Large intestine (tissue), 3 donors: ENCODE data around the gene EYA2. TPM values are rescaled to one million over a fixed set of nuclear protein-coding genes. Genes with fewer than 3 reads are reported as not detected.

Source experiments
- DNase-seq, 2 donors: peaks; one replicate each; pipeline versions ENCODE4 v3.0.0 to v3.0.0-alpha.2; 2013
- H3K27ac ChIP-seq: one replicate; pipeline ENCODE4 v1.5.1; 2013; ENCODE audit warnings: low read length
- H3K27me3 ChIP-seq: 2 replicates; pipeline ENCODE4 v1.6.1; 2013; ENCODE audit warnings: low read length; ENCODE audit not compliant: control insufficient read depth, insufficient read depth
- H3K36me3 ChIP-seq: 2 replicates; pipeline ENCODE4 v1.6.1; 2013; ENCODE audit warnings: low read length; ENCODE audit not compliant: control insufficient read depth, insufficient read depth
- H3K4me1 ChIP-seq: one replicate; pipeline ENCODE4 v1.6.1; 2013; ENCODE audit warnings: low read length; ENCODE audit not compliant: control insufficient read depth, insufficient read depth
- H3K4me3 ChIP-seq: one replicate; pipeline ENCODE4 v1.5.1; 2013; ENCODE audit warnings: low read length
- H3K9me3 ChIP-seq: one replicate; pipeline ENCODE4 v1.6.1; 2013; ENCODE audit warnings: mild to moderate bottlenecking, low read depth, low read length, moderate library complexity; ENCODE audit not compliant: control insufficient read depth
- WGBS: methylation state at CpG from one replicate; pipeline ENCODE4 v1.1.5; 2013; ENCODE audit warnings: low lambda C conversion rate; ENCODE audit not compliant: insufficient coverage; 5-methylcytosine and 5-hydroxymethylcytosine counted together
- polyA plus RNA-seq: library from polyadenylated mRNA; unstranded; fragments of 120-200 nt; gene quantifications from one replicate; pipeline ENCODE4 v1.2.1, GENCODE V29; 2013

The EYA2 gene
- polyA plus RNA-seq, 1 donor: 0.72 TPM

GRCh38 chr20:47122560-47122959 lies 227.9 kb downstream of the EYA2 start:
- no peak overlapping the region for H3K4me3 ChIP-seq

GRCh38 chr20:47124181-47124717 lies 229.6 kb downstream of the EYA2 start:
- no CpG with 5 or more reads among the region's 3 CpGs for WGBS
- H3K27me3 ChIP-seq: peaks cover 9% of the 10 kb centered on the region
- H3K4me3 ChIP-seq: no peak overlapping the region
- no peak for DNase-seq
- H3K36me3 ChIP-seq: no peaks in the 10 kb centered on the region
- no peak overlapping the region for H3K27ac ChIP-seq
- H3K4me1 ChIP-seq: no peaks in the 10 kb centered on the region
- no peaks in the 10 kb centered on the region for H3K9me3 ChIP-seq

More at GRCh38 chr20:47122560-47122959, 227.9 kb downstream of the EYA2 start:
- Histone ChIP-seq H3K36me3 (no peaks in the 10 kb centered on the region), H3K4me1 (no peaks in the 10 kb centered on the region), H3K27ac (no peak overlapping the region), H3K9me3 (no peaks in the 10 kb centered on the region), H3K27me3 (peaks cover 5% of the 10 kb centered on the region)
- WGBS: no CpG with 5 or more reads among the region's 3 CpGs
- DNase-seq: no peak

GRCh38 chr20:47125508-47125757 lies 230.8 kb downstream of the EYA2 start:
- no peak overlapping the region for H3K4me3 ChIP-seq
- H3K36me3 ChIP-seq: no peaks in the 10 kb centered on the region
- H3K27me3 ChIP-seq: peaks cover 11% of the 10 kb centered on the region
- no peaks in the 10 kb centered on the region for H3K9me3 ChIP-seq
- no peak for DNase-seq
- no peak overlapping the region for H3K27ac ChIP-seq
- no peaks in the 10 kb centered on the region for H3K4me1 ChIP-seq

GRCh38 chr20:47125758-47126591 lies 231.3 kb downstream of the EYA2 start:
- WGBS: no CpG with 5 or more reads among the region's 20 CpGs
- peak in 1 of 2 donors; percentile 9 for DNase-seq

GRCh38 chr20:47126709-47127108 lies 232.1 kb downstream of the EYA2 start:
- Histone ChIP-seq H3K27me3 (peaks cover 11% of the 10 kb centered on the region), H3K4me3 (no peak overlapping the region), H3K27ac (no peak overlapping the region), H3K9me3 (no peaks in the 10 kb centered on the region), H3K36me3 (no peaks in the 10 kb centered on the region), H3K4me1 (no peaks in the 10 kb centered on the region)
- no peak for DNase-seq
- WGBS: 93% methylated on average over 3 of the region's 5 CpGs

More at GRCh38 chr20:47125758-47126591, 231.3 kb downstream of the EYA2 start:
- Histone ChIP-seq H3K4me3 (no peak overlapping the region), H3K27me3 (peaks cover 11% of the 10 kb centered on the region), H3K27ac (no peak overlapping the region), H3K36me3 (no peaks in the 10 kb centered on the region), H3K9me3 (no peaks in the 10 kb centered on the region), H3K4me1 (no peaks in the 10 kb centered on the region)

- H3K9me3 ChIP-seq: no peaks in the 10 kb centered on the region
- WGBS: no CpG with 5 or more reads among the region's 5 CpGs
- no peak overlapping the region for H3K4me3 ChIP-seq
- no peaks in the 10 kb centered on the region for H3K36me3 ChIP-seq
- no peaks in the 10 kb centered on the region for H3K4me1 ChIP-seq
- no peak overlapping the region for H3K27ac ChIP-seq
- peaks cover 11% of the 10 kb centered on the region for H3K27me3 ChIP-seq
- no peak for DNase-seq
Measured at GRCh38 chr20:47127546-47127945, 232.9 kb downstream of the EYA2 start.

- Histone ChIP-seq H3K4me1 (no peaks in the 10 kb centered on the region), H3K27ac (no peak overlapping the region), H3K36me3 (no peaks in the 10 kb centered on the region), H3K9me3 (no peaks in the 10 kb centered on the region), H3K27me3 (peaks cover 11% of the 10 kb centered on the region), H3K4me3 (no peak overlapping the region)
- no peak for DNase-seq
- no CpG with 5 or more reads among the region's 6 CpGs for WGBS
Measured at GRCh38 chr20:47127999-47128398, 233.4 kb downstream of the EYA2 start.

GRCh38 chr20:47129306-47129705 lies 234.7 kb downstream of the EYA2 start:
- Histone ChIP-seq H3K4me1 (no peaks in the 10 kb centered on the region), H3K27me3 (peaks cover 11% of the 10 kb centered on the region), H3K9me3 (no peaks in the 10 kb centered on the region), H3K27ac (no peak overlapping the region), H3K4me3 (no peak overlapping the region), H3K36me3 (no peaks in the 10 kb centered on the region)
- WGBS: no CpG with 5 or more reads among the region's 1 CpG
- DNase-seq: no peak

GRCh38 chr20:47133809-47134456 lies 239.3 kb downstream of the EYA2 start:
- Histone ChIP-seq H3K27ac (no peak overlapping the region), H3K9me3 (no peaks in the 10 kb centered on the region), H3K4me3 (no peak overlapping the region), H3K36me3 (no peaks in the 10 kb centered on the region), H3K4me1 (no peaks in the 10 kb centered on the region), H3K27me3 (peaks cover 2% of the 10 kb centered on the region)
- no CpG with 5 or more reads among the region's 3 CpGs for WGBS
- DNase-seq: no peak

GRCh38 chr20:47136782-47137181 lies 242.1 kb downstream of the EYA2 start:
- Histone ChIP-seq H3K9me3 (no peaks in the 10 kb centered on the region), H3K4me3 (no peak overlapping the region), H3K27ac (no peak overlapping the region), H3K4me1 (no peaks in the 10 kb centered on the region), H3K27me3 (no peaks in the 10 kb centered on the region), H3K36me3 (no peaks in the 10 kb centered on the region)
- WGBS: 82% methylated on average over 2 of the region's 6 CpGs
- no peak for DNase-seq
